ENCODE data around the gene CHAD.

The CHAD gene

GRCh38 chr17:50514388-50514787 is 45.7 kb upstream of the CHAD start:
- no peak for DNase-seq
- H3K27me3 ChIP-seq (replicated peaks), result no peaks in the 10 kb centered on the region
- no peak for TF ChIP-seq CTCF (IDR thresholded peaks at IDR 0.05; ENCODE audit: low read depth, low read length, missing control alignments)
- H3K27ac ChIP-seq, result no peak overlapping the region
- in situ Hi-C loops (cut with HindIII; ENCODE audit: low pct_ligation_motif_present, low sequenced_read_pairs), result no loop called here
- no peak overlapping the region for H3K4me3 ChIP-seq (ENCODE audit: low read depth, low read length)
- H3K36me3 ChIP-seq (replicated peaks), result no peaks in the 10 kb centered on the region

GRCh38 chr17:50513495-50513894 is 44.8 kb upstream of the CHAD start:
- DNase-seq, result no peak
- Histone ChIP-seq H3K27ac (no peak overlapping the region), H3K36me3 (replicated peaks) (no peaks in the 10 kb centered on the region), H3K4me3 (ENCODE audit: low read depth, low read length) (no peak overlapping the region), H3K27me3 (replicated peaks) (no peaks in the 10 kb centered on the region)
- in situ Hi-C loops (cut with HindIII; ENCODE audit: low pct_ligation_motif_present, low sequenced_read_pairs), result no loop called here
- TF ChIP-seq CTCF (IDR thresholded peaks at IDR 0.05; ENCODE audit: low read depth, low read length, missing control alignments), result no peak

GRCh38 chr17:50511058-50511457 is 42.4 kb upstream of the CHAD start:
- in situ Hi-C loops (cut with HindIII; ENCODE audit: low pct_ligation_motif_present, low sequenced_read_pairs), result no loop called here
- TF ChIP-seq CTCF (IDR thresholded peaks at IDR 0.05; ENCODE audit: low read depth, low read length, missing control alignments), result no peak
- Histone ChIP-seq H3K27me3 (replicated peaks) (no peaks in the 10 kb centered on the region), H3K4me3 (ENCODE audit: low read depth, low read length) (no peak overlapping the region), H3K36me3 (replicated peaks) (no peaks in the 10 kb centered on the region), H3K27ac (no peak overlapping the region)
- DNase-seq, result no peak

- Histone ChIP-seq H3K4me3 (ENCODE audit: low read depth, low read length) (peak overlapping the region; percentile 59), H3K27ac (no peak overlapping the region), H3K27me3 (replicated peaks) (no peaks in the 10 kb centered on the region), H3K36me3 (replicated peaks) (no peaks in the 10 kb centered on the region)
- TF ChIP-seq CTCF (IDR thresholded peaks at IDR 0.05; ENCODE audit: low read depth, low read length, missing control alignments), result no peak
- DNase-seq, result no peak
- in situ Hi-C loops (cut with HindIII; ENCODE audit: low pct_ligation_motif_present, low sequenced_read_pairs), result no loop called here
These were observed 40.1 kb upstream of the CHAD start for GRCh38 chr17:50508573-50509460.

GRCh38 chr17:50507871-50508572 is 39.3 kb upstream of the CHAD start, which contains the start of gene MYCBPAP:
TSS of gene MYCBPAP (plus strand) at chr17:50508439. CDS start at chr17:50508675, 236 bp downstream.
- no peaks in the 10 kb centered on the region for H3K36me3 ChIP-seq (replicated peaks)
- DNase-seq, result peak; percentile 65
- H3K27ac ChIP-seq, result peak within 1 kb of the TSS; percentile 28
- no peak for TF ChIP-seq CTCF (IDR thresholded peaks at IDR 0.05; ENCODE audit: low read depth, low read length, missing control alignments)
- in situ Hi-C loops (cut with HindIII; ENCODE audit: low pct_ligation_motif_present, low sequenced_read_pairs), result no loop called here
- peak within 1 kb of the TSS; percentile 59 for H3K4me3 ChIP-seq (ENCODE audit: low read depth, low read length)
- no peaks in the 10 kb centered on the region for H3K27me3 ChIP-seq (replicated peaks)
